K562 (cell line): ENCODE results near the gene NUTM1. TPM values are rescaled to one million over a fixed set of nuclear protein-coding genes. Genes with fewer than 3 reads are reported as not detected.

Experiments
- CBFA2T3 ChIP-seq: fragments of 450-650 bp; IDR thresholded peaks from 2 replicates; pipeline ENCODE4 v1.6.1; 2017
- CTBP1 ChIP-seq: fragments of 450-650 bp; IDR thresholded peaks from 2 replicates; pipeline ENCODE4 v1.6.1; 2016; ENCODE audit warnings: borderline replicate concordance
- DACH1 ChIP-seq: fragments of 450-650 bp; IDR thresholded peaks from 2 replicates; pipeline ENCODE4 v1.6.1; 2018; ENCODE audit not compliant: partially characterized antibody
- DDX20 ChIP-seq: fragments of 450-650 bp; IDR thresholded peaks from 2 replicates; pipeline ENCODE4 v1.6.1; 2016; ENCODE audit warnings: missing genetic modification characterization, low read depth, mild to moderate bottlenecking, missing compliant biosample characterization, moderate library complexity
- E2F6 ChIP-seq, 2 experiments: IDR thresholded peaks; 2 replicates each; pipeline ENCODE4 v1.6.1; 2011; ENCODE audit warnings: borderline replicate concordance in 1 of 2, control low read depth in 1 of 2, low read depth in 1 of 2, low read length in 1 of 2, mild to moderate bottlenecking in 1 of 2, mixed read lengths in 1 of 2, moderate library complexity in 1 of 2; ENCODE audit not compliant: insufficient read depth in 1 of 2, insufficient read length in 1 of 2, poor library complexity in 1 of 2, severe bottlenecking in 1 of 2; ENCODE audit errors: extremely low read depth in 1 of 2
- ELK3 ChIP-seq: fragments of 450-650 bp; formaldehyde crosslinking; IDR thresholded peaks from 2 replicates; pipeline ENCODE4 v1.4.0; 2020; ENCODE audit warnings: mild to moderate bottlenecking
- ETS1 ChIP-seq: conservative IDR thresholded peaks from 2 replicates; pipeline ENCODE4 v1.6.1; 2011; ENCODE audit warnings: low read depth, mild to moderate bottlenecking, low read length; ENCODE audit not compliant: control insufficient read depth
- ETV5 ChIP-seq: sonication (generic); formaldehyde crosslinking; IDR thresholded peaks from 2 replicates; pipeline ENCODE4 v1.4.0; 2020; ENCODE audit warnings: low read depth, mild to moderate bottlenecking, missing genetic modification reagents
- FOXP1 ChIP-seq: sonication (generic); formaldehyde crosslinking; IDR thresholded peaks from 2 replicates; pipeline ENCODE4 v1.8.0; 2022; ENCODE audit warnings: mild to moderate bottlenecking, missing genetic modification reagents
- GABPB2 ChIP-seq: fragments of 250-450 bp; sonication (Bioruptor Pico); conservative IDR thresholded peaks from 2 replicates; pipeline ENCODE4 v1.5.1; 2021; ENCODE audit warnings: mild to moderate bottlenecking
- HCFC1 ChIP-seq: IDR thresholded peaks from 2 replicates; pipeline ENCODE4 v1.6.1; 2012; ENCODE audit warnings: low read depth, low read length, improper control_type of control experiment
- MTA3 ChIP-seq: fragments of 450-650 bp; formaldehyde crosslinking; IDR thresholded peaks from 2 replicates; pipeline ENCODE4 v1.6.1; 2017; ENCODE audit warnings: mild to moderate bottlenecking, borderline replicate concordance
- MTF1 ChIP-seq: fragments of 250-450 bp; sonication (Bioruptor Pico); IDR thresholded peaks from 2 replicates; pipeline ENCODE4 v1.9.0; 2021; ENCODE audit warnings: moderate library complexity, mild to moderate bottlenecking, inconsistent platforms, borderline replicate concordance
- NFIC ChIP-seq: fragments of 450-650 bp; IDR thresholded peaks from 2 replicates; pipeline ENCODE4 v1.6.1; 2017; ENCODE audit warnings: mild to moderate bottlenecking, inconsistent platforms
- RBM34 ChIP-seq: fragments of 200-400 bp; formaldehyde crosslinking; IDR thresholded peaks from 2 replicates; pipeline ENCODE4 v1.6.1; 2018; ENCODE audit warnings: low read length, borderline replicate concordance; ENCODE audit not compliant: insufficient read depth
- RCOR1 ChIP-seq, 2 experiments: IDR thresholded peaks; 2 replicates each; pipeline ENCODE4 v1.6.1; 2012; ENCODE audit warnings: low read depth in 2 of 2, low read length in 2 of 2, borderline replicate concordance in 1 of 2, improper control_type of control experiment in 1 of 2
- SIN3A ChIP-seq, 2 experiments: fragments of 150-350 bp in 1 of 2; IDR thresholded peaks; 2 replicates each; pipeline ENCODE4 v1.6.1; 2011 to 2016; ENCODE audit warnings: borderline replicate concordance in 2 of 2, low read depth in 2 of 2, low read length in 2 of 2, mild to moderate bottlenecking in 2 of 2, moderate library complexity in 2 of 2; ENCODE audit not compliant: control insufficient read depth in 1 of 2
- SP1 ChIP-seq: sonication (generic); formaldehyde crosslinking; IDR thresholded peaks from 2 replicates; pipeline ENCODE4 v1.8.1; 2022; ENCODE audit warnings: mild to moderate bottlenecking, missing genetic modification reagents
- TARDBP ChIP-seq: fragments of 450-650 bp; IDR thresholded peaks from 2 replicates; pipeline ENCODE4 v1.6.1; 2016
- TCF3 ChIP-seq: sonication (generic); formaldehyde crosslinking; IDR thresholded peaks from 2 replicates; pipeline ENCODE4 v1.4.0; 2020; ENCODE audit warnings: mild to moderate bottlenecking, missing genetic modification reagents
- ZC3H8 ChIP-seq: fragments of 450-650 bp; IDR thresholded peaks from 2 replicates; pipeline ENCODE4 v1.6.1; 2017
- ZNF655 ChIP-seq: fragments of 250-450 bp; sonication (Bioruptor Pico); IDR thresholded peaks from 2 replicates; pipeline ENCODE4 v1.5.0; 2021
- polyA plus RNA-seq, 8 experiments: library from polyadenylated mRNA; depleted of rRNA in 4 of 8; stranded (reverse) in 5 of 8; unstranded in 3 of 8; fragments of >200 nt; fragmentation: Nextera tagmentation in 2 of 8; fragmentation: Illumina TruSeq in 1 of 8; extraction: Ambion mirVana in 2 of 8; extraction: Trizol in 1 of 8; gene quantifications; 2 replicates each; pipeline versions ENCODE4 v1.2.1 to v1.2.3, GENCODE V29; 2011 to 2014; ENCODE audit warnings: inconsistent platforms in 1 of 8, missing spikeins in 1 of 8
- total RNA-seq, 7 experiments: library from RNA; depleted of rRNA in 6 of 7; stranded (reverse); fragments of >200 nt in 6 of 7; fragmentation: Illumina TruSeq in 2 of 7; extraction: Trizol in 2 of 7; gene quantifications; 2 replicates each; pipeline versions ENCODE4 v1.2.1 to v1.2.3, GENCODE V29; 2011 to 2021; ENCODE audit warnings: low replicate concordance in 1 of 7

The NUTM1 gene
- total and polyA plus RNA-seq, 9 of the 15 experiments (the other 6 are each of a cell fraction or from before 2014, with no cell fraction given), result 0.01 to 0.05 (median 0.04) TPM; not detected in 4

DNA sequence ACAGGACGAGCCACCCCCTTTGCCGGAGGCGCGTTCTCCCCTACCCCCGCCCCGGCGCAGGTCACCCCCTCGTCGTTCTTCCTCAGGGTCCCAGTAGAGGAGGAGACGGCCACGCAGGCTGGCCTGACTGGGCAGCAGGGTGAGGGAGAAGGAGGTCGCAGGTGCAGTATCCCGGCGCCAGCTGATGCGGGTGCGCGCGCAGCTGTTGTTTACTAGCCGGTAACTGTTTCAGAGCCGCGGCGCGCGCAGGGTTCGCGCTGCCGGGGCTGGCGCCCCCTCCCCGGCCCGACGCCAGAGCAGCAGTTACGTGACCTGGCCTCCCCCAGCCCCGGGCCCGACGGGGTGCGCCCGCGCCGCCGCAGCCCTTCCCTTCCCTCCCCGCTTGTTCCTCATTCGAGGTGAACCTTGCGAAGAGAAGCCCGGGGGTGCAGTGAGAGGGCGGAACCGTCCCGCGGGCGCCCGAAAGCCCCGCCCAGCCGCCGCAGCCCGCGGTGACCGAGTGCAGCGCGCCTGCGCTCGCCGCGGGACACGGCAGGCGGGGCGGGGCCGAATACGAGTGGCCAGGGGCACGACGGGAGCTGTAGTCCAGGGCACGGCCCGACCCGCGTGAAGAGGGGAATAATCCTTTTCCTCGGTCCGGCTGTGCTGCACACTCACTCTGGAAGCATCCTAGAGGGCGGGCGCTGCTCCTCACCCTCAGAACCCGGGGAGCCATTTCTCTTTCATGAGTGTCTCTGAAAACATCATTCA, 5.4 kb upstream of the NUTM1 start, which contains the start of gene SLC12A6 (continued):
- no peak for TF ChIP-seq ZNF655 (CRISPR knock-in tag)
- no peak for TF ChIP-seq RBM34
- TF ChIP-seq RCOR1 (IDR thresholded peaks at IDR 0.05; ENCODE audit: borderline replicate concordance in 1 of 2, low read depth in 2 of 2, low read length in 2 of 2), result peak in 1 of 2 experiments; percentile 4; a peak in 1 of 4 replicates
- no peak for TF ChIP-seq DDX20 (tag)
- peak; percentile 78; the same call in 1 of the 2 replicates for TF ChIP-seq TARDBP
- TF ChIP-seq E2F6 (IDR thresholded peaks at IDR 0.05; ENCODE audit: borderline replicate concordance in 1 of 2, extremely low read depth in 1 of 2, insufficient read depth in 1 of 2, insufficient read length in 1 of 2, low read depth in 1 of 2, low read length in 1 of 2, poor library complexity in 1 of 2, severe bottlenecking in 1 of 2), result peak; percentile 29 to 50
- TF ChIP-seq TCF3 (CRISPR knock-in tag), result peak; percentile 14; the same call in 1 of the 2 replicates
- peak; percentile 93 for TF ChIP-seq HCFC1
- TF ChIP-seq GABPB2 (CRISPR knock-in tag), result no peak
- TF ChIP-seq ETS1, result peak; percentile 76
- 0 out of 2 replicates have a peak, but pooled peaks have one; percentile 2 for TF ChIP-seq ETV5
- 0 out of 2 replicates have a peak, but pooled peaks have one; percentile 5 for TF ChIP-seq CBFA2T3
- no peak for TF ChIP-seq ELK3 (CRISPR knock-in tag)
- TF ChIP-seq SIN3A (IDR thresholded peaks at IDR 0.05; ENCODE audit: borderline replicate concordance in 2 of 2, control insufficient read depth in 1 of 2, low read depth in 2 of 2, low read length in 2 of 2), result peak in 1 of 2 experiments; percentile 72; a peak in 1 of 4 replicates
- TF ChIP-seq DACH1, result peak; percentile 89
- TF ChIP-seq SP1 (CRISPR knock-in tag), result peak; percentile 45; the same call in 1 of the 2 replicates
- peak; percentile 75; the same call in 1 of the 2 replicates for TF ChIP-seq CTBP1
- TF ChIP-seq MTF1 (CRISPR knock-in tag), result no peak
- peak; percentile 54; the same call in 1 of the 2 replicates for TF ChIP-seq NFIC
- TF ChIP-seq MTA3, result peak; percentile 81; the same call in 1 of the 2 replicates
- TF ChIP-seq FOXP1 (CRISPR knock-in tag), result peak; percentile 79
- TF ChIP-seq ZC3H8, result no peak
